Stimulated activated CD8-positive, alpha-beta memory T cell treated with anti-CD3 and anti-CD28 coated beads, Interleukin-4, amount 100 ng/mL, for 48 hours (primary cell): ENCODE results near the gene KCNAB1.

Experiments
- DNase-seq: peaks from one replicate; pipeline ENCODE4 v3.0.0-alpha.2; 2020

KCNAB1 gene

GRCh38 chr3:156511987-156512677, 391.8 kb downstream of the KCNAB1 start:
- DNase-seq, result no peak

GRCh38 chr3:156513619-156514018, 393.2 kb downstream of the KCNAB1 start:
- no peak for DNase-seq

- DNase-seq, result no peak
These were observed 395.9 kb downstream of the KCNAB1 start for GRCh38 chr3:156516284-156516683.

- DNase-seq, result no peak
These were observed 396.6 kb downstream of the KCNAB1 start for GRCh38 chr3:156516961-156517360.

- DNase-seq, result no peak
These were observed 398.3 kb downstream of the KCNAB1 start for GRCh38 chr3:156518726-156519125.

- no peak for DNase-seq
These were observed 399.4 kb downstream of the KCNAB1 start for GRCh38 chr3:156519758-156520162.

- no peak for DNase-seq
These were observed 402.3 kb downstream of the KCNAB1 start for GRCh38 chr3:156522673-156523072.

GRCh38 chr3:156525808-156526207, 405.4 kb downstream of the KCNAB1 start:
- DNase-seq, result no peak

GRCh38 chr3:156527060-156527459, 406.7 kb downstream of the KCNAB1 start:
- no peak for DNase-seq

GRCh38 chr3:156530980-156531379, 410.6 kb downstream of the KCNAB1 start:
- DNase-seq, result no peak

GRCh38 chr3:156532730-156533129, 412.4 kb downstream of the KCNAB1 start:
- DNase-seq, result no peak

- no peak for DNase-seq
These were observed 412.8 kb downstream of the KCNAB1 start for GRCh38 chr3:156533205-156533604.

- no peak for DNase-seq
These were observed 414.8 kb downstream of the KCNAB1 start for GRCh38 chr3:156535162-156535627.

- DNase-seq, result no peak
These were observed 415.4 kb downstream of the KCNAB1 start for GRCh38 chr3:156535798-156536197.

GRCh38 chr3:156536524-156537316, 416.3 kb downstream of the KCNAB1 start:
- DNase-seq, result no peak

GRCh38 chr3:156539051-156539450, 418.7 kb downstream of the KCNAB1 start:
- DNase-seq, result no peak

- DNase-seq, result no peak
These were observed 419.4 kb downstream of the KCNAB1 start for GRCh38 chr3:156539802-156540201.

- DNase-seq, result no peak
These were observed 422.0 kb downstream of the KCNAB1 start for GRCh38 chr3:156542101-156543042.

- no peak for DNase-seq
These were observed 422.7 kb downstream of the KCNAB1 start for GRCh38 chr3:156543043-156543555.

GRCh38 chr3:156547637-156548036, 427.3 kb downstream of the KCNAB1 start:
- no peak for DNase-seq

- DNase-seq, result no peak
These were observed 427.8 kb downstream of the KCNAB1 start for GRCh38 chr3:156548041-156548687.

GRCh38 chr3:156548902-156549301, 428.5 kb downstream of the KCNAB1 start:
- no peak for DNase-seq
